GM21529 (cell line): ENCODE data around the gene LLCFC1.
"Not testable (repeated sequence)": the region's sequence is repeated elsewhere in the genome, so short reads cannot be mapped to it uniquely, and the experiment has no call there.

Experiments used
- ATAC-seq: cut with Tn5 transposase; IDR thresholded peaks from one replicate; pipeline ENCODE4 v1.9.1; 2021; ENCODE audit not compliant: unreplicated experiment

The LLCFC1 gene

GRCh38 chr7:142978402-142978801, 39.1 kb downstream of the LLCFC1 start:
- ATAC-seq, result not testable (repeated sequence)

GRCh38 chr7:142983825-142984224, 44.5 kb downstream of the LLCFC1 start:
- no peak for ATAC-seq

- no peak for ATAC-seq
Observed at GRCh38 chr7:142984297-142984696, 45.0 kb downstream of the LLCFC1 start.
